GM23338 (cell line): ENCODE measurements around the gene SSMEM1.

Experiments used
- CREB1 ChIP-seq: fragments of 250-450 bp; sonication (Bioruptor Pico); IDR thresholded peaks from 2 replicates; pipeline ENCODE4 v1.5.0; 2020; ENCODE audit warnings: low read depth, mild to moderate bottlenecking, moderate library complexity
- CTCF ChIP-seq, 2 experiments: fragments of 200-600 bp in 1 of 2; sonication (generic) in 1 of 2; conservative IDR thresholded peaks; 2 replicates each; pipeline versions ENCODE4 v1.5.1 to v1.6.1; 2016 to 2017; ENCODE audit warnings: antibody characterized with exemption in 2 of 2, low read depth in 2 of 2, mild to moderate bottlenecking in 2 of 2, moderate library complexity in 1 of 2
- ETS1 ChIP-seq: IDR thresholded peaks from 2 replicates; pipeline ENCODE4 v1.6.1; 2016; ENCODE audit warnings: antibody characterized with exemption
- EZH2phosphoT487 ChIP-seq: fragments of 200-600 bp; sonication (generic); IDR thresholded peaks from one replicate; pipeline ENCODE4 v1.8.1; 2018; ENCODE audit warnings: antibody characterized with exemption; ENCODE audit not compliant: unreplicated experiment
- JUNB ChIP-seq: IDR thresholded peaks from one replicate; pipeline ENCODE4 v1.6.1; 2016; ENCODE audit warnings: antibody characterized with exemption; ENCODE audit not compliant: unreplicated experiment
- POLR2AphosphoS5 ChIP-seq: IDR thresholded peaks from 2 replicates; pipeline ENCODE4 v1.6.1; 2016; ENCODE audit warnings: antibody characterized with exemption, low read depth
- STAT1 ChIP-seq: IDR thresholded peaks from one replicate; pipeline ENCODE4 v1.6.1; 2016; ENCODE audit warnings: antibody characterized with exemption; ENCODE audit not compliant: unreplicated experiment
- ZNF331 ChIP-seq: fragments of 250-450 bp; sonication (Bioruptor Pico); IDR thresholded peaks from 2 replicates; pipeline ENCODE4 v1.5.0; 2020; ENCODE audit warnings: low read depth, mild to moderate bottlenecking, moderate library complexity
- TF ChIP-seq, protein P1 (sequence below): IDR thresholded peaks from one replicate; pipeline ENCODE4 v1.6.1; 2018; ENCODE audit warnings: antibody characterized with exemption; ENCODE audit not compliant: unreplicated experiment

- TF ChIP-seq POLR2AphosphoS5 (no peak), CREB1 (CRISPR knock-in tag) (no peak), CTCF (conservative IDR thresholded peaks at IDR 0.05; ENCODE audit: low read depth in 2 of 2) (no peak), STAT1 (no peak), EZH2phosphoT487 (no peak), ZNF331 (no peak), ETS1 (no peak), JUNB (no peak)
- TF ChIP-seq, protein P1, sequence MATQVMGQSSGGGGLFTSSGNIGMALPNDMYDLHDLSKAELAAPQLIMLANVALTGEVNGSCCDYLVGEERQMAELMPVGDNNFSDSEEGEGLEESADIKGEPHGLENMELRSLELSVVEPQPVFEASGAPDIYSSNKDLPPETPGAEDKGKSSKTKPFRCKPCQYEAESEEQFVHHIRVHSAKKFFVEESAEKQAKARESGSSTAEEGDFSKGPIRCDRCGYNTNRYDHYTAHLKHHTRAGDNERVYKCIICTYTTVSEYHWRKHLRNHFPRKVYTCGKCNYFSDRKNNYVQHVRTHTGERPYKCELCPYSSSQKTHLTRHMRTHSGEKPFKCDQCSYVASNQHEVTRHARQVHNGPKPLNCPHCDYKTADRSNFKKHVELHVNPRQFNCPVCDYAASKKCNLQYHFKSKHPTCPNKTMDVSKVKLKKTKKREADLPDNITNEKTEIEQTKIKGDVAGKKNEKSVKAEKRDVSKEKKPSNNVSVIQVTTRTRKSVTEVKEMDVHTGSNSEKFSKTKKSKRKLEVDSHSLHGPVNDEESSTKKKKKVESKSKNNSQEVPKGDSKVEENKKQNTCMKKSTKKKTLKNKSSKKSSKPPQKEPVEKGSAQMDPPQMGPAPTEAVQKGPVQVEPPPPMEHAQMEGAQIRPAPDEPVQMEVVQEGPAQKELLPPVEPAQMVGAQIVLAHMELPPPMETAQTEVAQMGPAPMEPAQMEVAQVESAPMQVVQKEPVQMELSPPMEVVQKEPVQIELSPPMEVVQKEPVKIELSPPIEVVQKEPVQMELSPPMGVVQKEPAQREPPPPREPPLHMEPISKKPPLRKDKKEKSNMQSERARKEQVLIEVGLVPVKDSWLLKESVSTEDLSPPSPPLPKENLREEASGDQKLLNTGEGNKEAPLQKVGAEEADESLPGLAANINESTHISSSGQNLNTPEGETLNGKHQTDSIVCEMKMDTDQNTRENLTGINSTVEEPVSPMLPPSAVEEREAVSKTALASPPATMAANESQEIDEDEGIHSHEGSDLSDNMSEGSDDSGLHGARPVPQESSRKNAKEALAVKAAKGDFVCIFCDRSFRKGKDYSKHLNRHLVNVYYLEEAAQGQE, result no peak
Measured at GRCh38 chr7:130258494-130259078, 50.9 kb downstream of the SSMEM1 start.
